ENCODE measurements around the gene HAPLN2. TPM values are rescaled to one million over a fixed set of nuclear protein-coding genes. Genes with fewer than 3 reads are reported as not detected.

The HAPLN2 gene
- total and polyA plus RNA-seq, 2 of the 4 experiments (the other 2 are of a cell fraction), result not detected

DNA sequence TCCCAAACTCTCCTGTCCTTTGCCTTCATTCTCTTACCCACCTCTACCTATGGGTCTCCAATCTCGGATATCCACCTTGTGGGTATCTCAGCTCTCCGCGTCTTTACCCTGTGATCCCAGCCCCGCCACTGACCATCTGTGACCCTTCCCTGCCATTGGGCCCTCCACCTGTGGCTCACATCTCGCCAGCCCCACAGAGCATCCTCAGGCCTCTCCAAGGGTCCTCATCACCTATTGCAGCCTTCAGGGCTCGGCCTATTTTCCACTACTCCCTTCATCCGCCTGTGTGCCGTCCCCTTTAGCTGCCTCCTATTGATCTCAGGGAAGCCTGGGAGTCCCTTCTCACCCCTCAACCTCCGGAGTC, 33.8 kb downstream of the HAPLN2 start:
- ATAC-seq (ENCODE audit: low read depth) (no peak), DNase-seq (no peak)
- H3K23ac ChIP-seq (ENCODE audit: low read depth, low read length), result no peak overlapping the region
- no peak overlapping the region for H2BK5ac ChIP-seq (ENCODE audit: low read depth, low read length, poor library complexity, severe bottlenecking)
- no peak overlapping the region for H2BK120ac ChIP-seq (ENCODE audit: low read depth, low read length)
- no peak overlapping the region for H2AFZ ChIP-seq (replicated peaks; ENCODE audit: low read length, poor library complexity)
- H3K18ac ChIP-seq (ENCODE audit: low read depth, low read length), result no peak overlapping the region
- TF ChIP-seq NFE2L2 (IDR thresholded peaks at IDR 0.05; ENCODE audit: low read depth, low read length) (no peak), RAD21 (IDR thresholded peaks at IDR 0.05; ENCODE audit: low read length) (no peak), RCOR1 (IDR thresholded peaks at IDR 0.05; ENCODE audit: insufficient replicate concordance, low read length) (no peak), FOS (IDR thresholded peaks at IDR 0.05; ENCODE audit: low read depth, low read length) (no peak), SMC3 (IDR thresholded peaks at IDR 0.05; ENCODE audit: low read depth, low read length) (no peak), MAFK (IDR thresholded peaks at IDR 0.05; ENCODE audit: low read depth, low read length) (no peak), CHD1 (IDR thresholded peaks at IDR 0.05; ENCODE audit: low read depth, low read length) (no peak), MXI1 (IDR thresholded peaks at IDR 0.05; ENCODE audit: borderline replicate concordance, low read depth, low read length) (no peak)
- TF ChIP-seq, protein P1, sequence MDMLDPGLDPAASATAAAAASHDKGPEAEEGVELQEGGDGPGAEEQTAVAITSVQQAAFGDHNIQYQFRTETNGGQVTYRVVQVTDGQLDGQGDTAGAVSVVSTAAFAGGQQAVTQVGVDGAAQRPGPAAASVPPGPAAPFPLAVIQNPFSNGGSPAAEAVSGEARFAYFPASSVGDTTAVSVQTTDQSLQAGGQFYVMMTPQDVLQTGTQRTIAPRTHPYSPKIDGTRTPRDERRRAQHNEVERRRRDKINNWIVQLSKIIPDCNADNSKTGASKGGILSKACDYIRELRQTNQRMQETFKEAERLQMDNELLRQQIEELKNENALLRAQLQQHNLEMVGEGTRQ (IDR thresholded peaks at IDR 0.05; ENCODE audit: low read depth, low read length), result no peak
- TF ChIP-seq, protein P2, sequence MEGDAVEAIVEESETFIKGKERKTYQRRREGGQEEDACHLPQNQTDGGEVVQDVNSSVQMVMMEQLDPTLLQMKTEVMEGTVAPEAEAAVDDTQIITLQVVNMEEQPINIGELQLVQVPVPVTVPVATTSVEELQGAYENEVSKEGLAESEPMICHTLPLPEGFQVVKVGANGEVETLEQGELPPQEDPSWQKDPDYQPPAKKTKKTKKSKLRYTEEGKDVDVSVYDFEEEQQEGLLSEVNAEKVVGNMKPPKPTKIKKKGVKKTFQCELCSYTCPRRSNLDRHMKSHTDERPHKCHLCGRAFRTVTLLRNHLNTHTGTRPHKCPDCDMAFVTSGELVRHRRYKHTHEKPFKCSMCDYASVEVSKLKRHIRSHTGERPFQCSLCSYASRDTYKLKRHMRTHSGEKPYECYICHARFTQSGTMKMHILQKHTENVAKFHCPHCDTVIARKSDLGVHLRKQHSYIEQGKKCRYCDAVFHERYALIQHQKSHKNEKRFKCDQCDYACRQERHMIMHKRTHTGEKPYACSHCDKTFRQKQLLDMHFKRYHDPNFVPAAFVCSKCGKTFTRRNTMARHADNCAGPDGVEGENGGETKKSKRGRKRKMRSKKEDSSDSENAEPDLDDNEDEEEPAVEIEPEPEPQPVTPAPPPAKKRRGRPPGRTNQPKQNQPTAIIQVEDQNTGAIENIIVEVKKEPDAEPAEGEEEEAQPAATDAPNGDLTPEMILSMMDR (conservative IDR thresholded peaks at IDR 0.05; ENCODE audit: low read depth, low read length), result no peak
- TF ChIP-seq, protein P3, sequence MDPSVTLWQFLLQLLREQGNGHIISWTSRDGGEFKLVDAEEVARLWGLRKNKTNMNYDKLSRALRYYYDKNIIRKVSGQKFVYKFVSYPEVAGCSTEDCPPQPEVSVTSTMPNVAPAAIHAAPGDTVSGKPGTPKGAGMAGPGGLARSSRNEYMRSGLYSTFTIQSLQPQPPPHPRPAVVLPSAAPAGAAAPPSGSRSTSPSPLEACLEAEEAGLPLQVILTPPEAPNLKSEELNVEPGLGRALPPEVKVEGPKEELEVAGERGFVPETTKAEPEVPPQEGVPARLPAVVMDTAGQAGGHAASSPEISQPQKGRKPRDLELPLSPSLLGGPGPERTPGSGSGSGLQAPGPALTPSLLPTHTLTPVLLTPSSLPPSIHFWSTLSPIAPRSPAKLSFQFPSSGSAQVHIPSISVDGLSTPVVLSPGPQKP (IDR thresholded peaks at IDR 0.05; ENCODE audit: borderline replicate concordance, low read depth, low read length), result no peak
- H4K20me1 ChIP-seq (ENCODE audit: insufficient read depth, low read length), result peaks cover 12% of the 10 kb centered on the region; the same call in 1 of the 2 replicates
- H2BK20ac ChIP-seq (ENCODE audit: low read depth, low read length), result no peak overlapping the region
- no peak overlapping the region for H3K56ac ChIP-seq (ENCODE audit: extremely low read depth, insufficient read depth, low read length)
- no peak overlapping the region for H4K91ac ChIP-seq (ENCODE audit: insufficient read depth, low read depth, low read length)
- no peak overlapping the region for H3K4me3 ChIP-seq (ENCODE audit: insufficient read depth, low read depth, low read length)
- POLR2A ChIA-PET (ENCODE audit: unreplicated experiment), result no interaction called here
- CTCF ChIA-PET, result no interaction called here
- no peak overlapping the region for H2AK5ac ChIP-seq (ENCODE audit: low read depth, low read length)
- H3K9me1 ChIP-seq (ENCODE audit: insufficient read depth, low read length), result no peaks in the 10 kb centered on the region
- BruUV-seq (replicated peaks), result no TSS peak
- no peak overlapping the region for H2AK9ac ChIP-seq (replicated peaks; ENCODE audit: low read depth, low read length, poor library complexity)
- intact Hi-C loops (cut with micrococcal nuclease) (no loop called here), in situ Hi-C loops (cut with MboI; ENCODE audit: low sequenced_read_pairs) (no loop called here), dilution Hi-C loops (cut with HindIII; ENCODE audit: low sequenced_read_pairs, unreplicated experiment) (no loop called here)
- H3K27me3 ChIP-seq (ENCODE audit: control insufficient read depth, insufficient read depth, low read length), result peaks cover 71% of the 10 kb centered on the region
- H3K4me1 ChIP-seq (ENCODE audit: control insufficient read depth, insufficient read depth, low read length), result no peaks in the 10 kb centered on the region
- H3K9me3 ChIP-seq (ENCODE audit: control insufficient read depth, insufficient read depth, low read length), result no peaks in the 10 kb centered on the region
- no peak overlapping the region for H3K4ac ChIP-seq (ENCODE audit: low read depth, low read length)
- H2BK15ac ChIP-seq (ENCODE audit: low read depth, low read length), result no peak overlapping the region
- no peaks in the 10 kb centered on the region for H3K36me3 ChIP-seq (ENCODE audit: control insufficient read depth, insufficient read depth, low read length)
- H4K8ac ChIP-seq (ENCODE audit: low read depth in 2 of 2, low read length in 2 of 2), result no peak overlapping the region
- H4K5ac ChIP-seq (ENCODE audit: low read depth, low read length), result no peak overlapping the region
- 61% methylated on average over 7 of the region's 9 CpGs; no CpG with 5 or more reads in 1 of the 2 experiments for WGBS, 2 experiments (ENCODE audit: extremely low coverage in 2 of 2, insufficient read length in 1 of 2)
- H3K79me1 ChIP-seq (ENCODE audit: low read depth in 1 of 2, low read length in 2 of 2), result no peaks in the 10 kb centered on the region
- H3K4me2 ChIP-seq (ENCODE audit: low read depth, low read length), result no peak overlapping the region
- H3K27ac ChIP-seq (ENCODE audit: insufficient read depth, low read length), result no peak overlapping the region
- no peak overlapping the region for H3K14ac ChIP-seq (replicated peaks; ENCODE audit: low read depth, low read length)
- H3K9ac ChIP-seq (ENCODE audit: low read depth, low read length), result no peak overlapping the region

Data from IMR-90 (cell line).